HepG2 (cell line): ENCODE results near the gene NCBP1. TPM values are rescaled to one million over a fixed set of nuclear protein-coding genes. Genes with fewer than 3 reads are reported as not detected.

Source experiments
- ETV6 ChIP-seq: sonication (generic); formaldehyde crosslinking; conservative IDR thresholded peaks from 2 replicates; pipeline ENCODE4 v1.4.0; 2020; ENCODE audit warnings: missing genetic modification reagents
- HDAC6 ChIP-seq: fragments of 200-600 bp; sonication (generic); IDR thresholded peaks from 2 replicates; pipeline ENCODE4 v1.7.0; 2017; ENCODE audit warnings: mild to moderate bottlenecking, antibody characterized with exemption, low read length, low read depth
- HOMEZ ChIP-seq: IDR thresholded peaks from 2 replicates; pipeline ENCODE4 v1.6.1; 2016; ENCODE audit warnings: low read depth
- HOXA3 ChIP-seq: sonication (generic); formaldehyde crosslinking; IDR thresholded peaks from 2 replicates; pipeline ENCODE4 v1.5.0; 2020; ENCODE audit warnings: missing genetic modification reagents
- ISL2 ChIP-seq: sonication (generic); formaldehyde crosslinking; IDR thresholded peaks from 2 replicates; pipeline ENCODE4 v1.5.0; 2020; ENCODE audit warnings: missing genetic modification reagents
- NFIB ChIP-seq: sonication (generic); formaldehyde crosslinking; IDR thresholded peaks from 2 replicates; pipeline ENCODE4 v1.9.0; 2021; ENCODE audit warnings: missing genetic modification reagents, mild to moderate bottlenecking, borderline replicate concordance
- PATZ1 ChIP-seq: sonication (generic); formaldehyde crosslinking; IDR thresholded peaks from 2 replicates; pipeline ENCODE4 v1.4.0; 2020; ENCODE audit warnings: missing genetic modification reagents
- RAD51 ChIP-seq: fragments of 450-650 bp; IDR thresholded peaks from 2 replicates; pipeline ENCODE4 v1.6.1; 2016; ENCODE audit warnings: borderline replicate concordance
- RORA ChIP-seq: sonication (generic); formaldehyde crosslinking; IDR thresholded peaks from 2 replicates; pipeline ENCODE4 v1.5.0; 2020; ENCODE audit warnings: mild to moderate bottlenecking, missing genetic modification reagents, moderate library complexity
- THAP9 ChIP-seq: sonication (generic); formaldehyde crosslinking; IDR thresholded peaks from 2 replicates; pipeline ENCODE4; 2020; ENCODE audit warnings: missing genetic modification reagents, mild to moderate bottlenecking, borderline replicate concordance
- THYN1 ChIP-seq: sonication (generic); formaldehyde crosslinking; IDR thresholded peaks from 2 replicates; pipeline ENCODE4 v1.8.1; 2023; ENCODE audit warnings: low read depth, mild to moderate bottlenecking, moderate library complexity, missing genetic modification reagents, borderline replicate concordance
- ZFP36L2 ChIP-seq: sonication (generic); formaldehyde crosslinking; IDR thresholded peaks from 2 replicates; pipeline ENCODE4 v1.4.0; 2020; ENCODE audit warnings: missing genetic modification reagents
- ZNF18 ChIP-seq: sonication (generic); formaldehyde crosslinking; IDR thresholded peaks from 2 replicates; pipeline ENCODE4 v1.8.0; 2022; ENCODE audit warnings: mild to moderate bottlenecking, missing genetic modification reagents; ENCODE audit not compliant: insufficient replicate concordance
- ZNF275 ChIP-seq: sonication (generic); formaldehyde crosslinking; IDR thresholded peaks from 2 replicates; pipeline ENCODE4 v1.8.0; 2022; ENCODE audit warnings: missing genetic modification reagents, mild to moderate bottlenecking, inconsistent platforms, borderline replicate concordance
- ZNF580 ChIP-seq: IDR thresholded peaks from 2 replicates; pipeline ENCODE4 v1.6.1; 2016; ENCODE audit warnings: low read depth, borderline replicate concordance
- ZNF670 ChIP-seq: sonication (generic); formaldehyde crosslinking; IDR thresholded peaks from 2 replicates; pipeline ENCODE4 v1.8.0; 2022; ENCODE audit warnings: mild to moderate bottlenecking, missing genetic modification reagents, borderline replicate concordance
- ZNF703 ChIP-seq: sonication (generic); formaldehyde crosslinking; IDR thresholded peaks from 2 replicates; pipeline ENCODE4 v1.5.1; 2020; ENCODE audit warnings: missing genetic modification reagents, mild to moderate bottlenecking, moderate library complexity, borderline replicate concordance
- ZNF772 ChIP-seq: sonication (generic); formaldehyde crosslinking; IDR thresholded peaks from 2 replicates; pipeline ENCODE4 v1.5.0; 2020; ENCODE audit warnings: mild to moderate bottlenecking, missing genetic modification reagents
- ZNF782 ChIP-seq: sonication (generic); formaldehyde crosslinking; IDR thresholded peaks from 2 replicates; pipeline ENCODE4 v1.4.0; 2020; ENCODE audit warnings: missing genetic modification reagents, mild to moderate bottlenecking, borderline replicate concordance
- polyA plus RNA-seq, 8 experiments: library from polyadenylated mRNA; depleted of rRNA in 3 of 8; stranded (reverse) in 7 of 8; unstranded in 1 of 8; fragments of >200 nt; fragmentation: Illumina TruSeq in 4 of 8; extraction: Trizol in 4 of 8; gene quantifications; 2 replicates each; pipeline versions ENCODE4 v1.2.1 to v1.2.3, GENCODE V29; 2011 to 2016; ENCODE audit warnings: low read depth in 4 of 8, missing spikeins in 1 of 8, mixed read lengths in 1 of 8; ENCODE audit not compliant: insufficient read depth in 1 of 8
- total RNA-seq, 5 experiments: library from RNA; depleted of rRNA; stranded (reverse); fragments of >200 nt; fragmentation: Illumina TruSeq; extraction: Trizol; gene quantifications; 2 replicates each; pipeline ENCODE4 v1.2.3, GENCODE V29; 2016; ENCODE audit warnings: low read depth in 1 of 5

The NCBP1 gene
- total and polyA plus RNA-seq, 2 of the 13 experiments (the other 11 are each of a cell fraction or from before 2014, with no cell fraction given) = 13.3 to 40.2 TPM

GRCh38 chr9:97632248-97632984 is 1.2 kb upstream of the NCBP1 start (continued):
- TF ChIP-seq ZNF670 (CRISPR knock-in tag) (0 out of 2 replicates have a peak, but pooled peaks have one; percentile 41), THAP9 (CRISPR knock-in tag) (no peak), ZNF275 (CRISPR knock-in tag) (no peak; the same call in 1 of the 2 replicates), RAD51 (no peak), ZNF703 (no peak), HOMEZ (CRISPR knock-in tag) (no peak), ZNF580 (CRISPR knock-in tag) (no peak), ZNF18 (no peak), ZNF772 (CRISPR knock-in tag) (no peak), ZNF782 (CRISPR knock-in tag) (no peak), NFIB (no peak), ISL2 (CRISPR knock-in tag) (no peak), RORA (no peak), HDAC6 (no peak), HOXA3 (CRISPR knock-in tag) (no peak), PATZ1 (CRISPR knock-in tag) (peak; percentile 17; the same call in 1 of the 2 replicates), THYN1 (CRISPR knock-in tag) (no peak), ETV6 (CRISPR knock-in tag) (0 out of 2 replicates have a peak, but pooled peaks have one; percentile 30), ZFP36L2 (CRISPR knock-in tag) (no peak)
